Heart left ventricle (tissue), 16 donors: Measurements from ENCODE around the gene REELD1. TPM values are rescaled to one million over a fixed set of nuclear protein-coding genes. Genes with fewer than 3 reads are reported as not detected.

ENCODE experiments used
- ATAC-seq, 4 donors: fragments of 200-7000 bp; cut with Tn5 transposase; one replicate each; pipeline ENCODE4 v1.9.1; 2020 to 2022; ENCODE audit warnings: moderate library complexity in 4 of 4, mild to moderate bottlenecking in 3 of 4, moderate number of reproducible peaks in 1 of 4
- DNase-seq, 5 donors: peaks; one replicate each; pipeline ENCODE4 v3.0.0-alpha.2; 2020
- H3K27ac ChIP-seq, 12 donors: fragments of 200-600 bp; sonication (generic) in 4 of 12; one replicate each; pipeline versions ENCODE4 v1.5.0 to v1.8.0; 2016 to 2022; ENCODE audit warnings: mild to moderate bottlenecking in 2 of 12
- H3K27me3 ChIP-seq, 9 donors: fragments of 200-600 bp; sonication (generic) in 2 of 9; one replicate each; pipeline versions ENCODE4 v1.5.1 to v1.8.0; 2016 to 2022; ENCODE audit warnings: mild to moderate bottlenecking in 3 of 9
- H3K36me3 ChIP-seq, 9 donors: fragments of 200-600 bp; sonication (generic) in 2 of 9; one replicate each; pipeline versions ENCODE4 v1.5.0 to v1.8.0; 2018 to 2022; ENCODE audit warnings: mild to moderate bottlenecking in 2 of 9
- H3K4me1 ChIP-seq, 12 donors: fragments of 200-600 bp; sonication (generic) in 4 of 12; one replicate each; pipeline versions ENCODE4 v1.5.0 to v1.8.0; 2016 to 2022; ENCODE audit warnings: mild to moderate bottlenecking in 3 of 12
- H3K4me3 ChIP-seq, 12 donors: fragments of 200-600 bp; sonication (generic) in 4 of 12; one replicate each; pipeline versions ENCODE4 v1.5.0 to v1.8.0; 2017 to 2022; ENCODE audit warnings: mild to moderate bottlenecking in 9 of 12, moderate library complexity in 4 of 12
- H3K9me3 ChIP-seq, 12 donors: fragments of 200-600 bp; sonication (generic) in 4 of 12; one replicate each; pipeline versions ENCODE4 v1.5.0 to v1.8.0; 2016 to 2022; ENCODE audit warnings: mild to moderate bottlenecking in 1 of 12
- POLR2A ChIP-seq, 2 donors: fragments of 450-650 bp; IDR thresholded peaks; one replicate each; pipeline ENCODE4 v1.6.1; 2017; ENCODE audit warnings: antibody characterized with exemption in 2 of 2, mild to moderate bottlenecking in 2 of 2, moderate library complexity in 2 of 2
- WGBS, 4 donors: extraction: QIAGEN DNeasy Blood & Tissue Kit in 2 of 4; methylation state at CpG; one replicate each; pipeline versions ENCODE4 v1.1.5 to v1.1.7; 2013 to 2018; 5-methylcytosine and 5-hydroxymethylcytosine counted together
- intact Hi-C, 10 donors: fragments of 100-400 bp; cut with DNase I; formaldehyde crosslinking; loops; one replicate each; pipeline versions ENCODE4 v1.11.1 to v1.14.2; 2022
- polyA plus RNA-seq, 2 donors: library from polyadenylated mRNA; stranded (reverse); fragments of 200-250 nt; gene quantifications; one replicate each; pipeline ENCODE4 v1.2.3, GENCODE V29; 2013
- total RNA-seq, 9 donors: library from RNA; depleted of rRNA in 2 of 9; stranded (reverse); fragments of >200 nt in 2 of 9; fragmentation: NEBNext Ultra II Directional in 3 of 9; extraction: Animal tissue kit (Norgen Biotek cat#: 25700) in 3 of 9; gene quantifications; one replicate each; pipeline versions ENCODE4 v1.1.0 to v1.2.4, GENCODE V29; 2016 to 2023
- TF ChIP-seq, protein P1 (sequence below), 12 donors: fragments of 200-600 bp; sonication (generic) in 4 of 12; IDR thresholded peaks; one replicate each; pipeline versions ENCODE4 v1.5.0 to v1.8.0; 2018 to 2022; ENCODE audit warnings: antibody characterized with exemption in 12 of 12, mild to moderate bottlenecking in 5 of 12
- donor health status: ischemic (EF 13 %, LVEDD 7.1; RV severe dilation, severe dysfunction).
- donor health status: healthy with polysubstance abuse.
- donor health status: DM: no; HTN: yes; CAD: no.
- donor health status: DM: no; HTN: no; CAD: no.
- donor health status: ischemic (EF 25% LVEDD 6.9; RV normal size, moderate dysfunction).
- donor health status: ischemic (EF 25% LVEDD 5.7; RV mildly dilated, moderate dysfunction).
- donor health status: healthy.
- donor health status: DM: yes; HTN: yes; CAD: no.
- donor health status: ischemic (EF 35%, LVEDD 5.7; RV mildly dilated, moderate dysfunction).
- donor health status: nonischemic (EF 11% LVEDD 7.7; RV severe dilation, severe dysfunction).
- donor health status: DM: yes; HTN: yes; CAD: no.
- donor health status: PGD.
- donor health status: ischemic (EF 29% LVEDD 5.4; RV normal size, mild dysfunction).
- donor health status: nonischemic (EF 23%, LVEDD 6.1; RV moderate dilation, normal function).

The REELD1 gene
- total and polyA plus RNA-seq, 11 donors: 0.04 to 0.84 (median 0.21) TPM; not detected in 5

DNA sequence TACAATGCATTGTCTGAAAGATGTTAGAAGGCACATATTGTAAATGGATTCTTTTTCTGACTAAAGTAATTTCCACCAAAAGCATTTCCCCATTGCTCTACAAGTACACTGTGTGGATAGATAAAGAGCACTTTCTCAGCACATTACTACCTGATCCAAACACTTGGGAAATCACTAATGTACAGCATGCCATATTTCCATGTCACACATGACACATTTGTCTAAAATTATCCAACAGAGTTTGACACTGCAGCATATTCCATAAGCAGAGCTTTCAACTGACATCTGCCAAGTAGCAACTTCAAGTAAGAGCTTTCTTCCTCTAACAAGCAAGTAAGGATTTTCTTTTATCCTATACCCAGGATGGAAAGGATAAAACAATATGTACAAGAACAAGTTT is 49.5 kb downstream of the REELD1 start:
- TF ChIP-seq POLR2A (IDR thresholded peaks at IDR 0.05): no peak
- TF ChIP-seq, protein P1, sequence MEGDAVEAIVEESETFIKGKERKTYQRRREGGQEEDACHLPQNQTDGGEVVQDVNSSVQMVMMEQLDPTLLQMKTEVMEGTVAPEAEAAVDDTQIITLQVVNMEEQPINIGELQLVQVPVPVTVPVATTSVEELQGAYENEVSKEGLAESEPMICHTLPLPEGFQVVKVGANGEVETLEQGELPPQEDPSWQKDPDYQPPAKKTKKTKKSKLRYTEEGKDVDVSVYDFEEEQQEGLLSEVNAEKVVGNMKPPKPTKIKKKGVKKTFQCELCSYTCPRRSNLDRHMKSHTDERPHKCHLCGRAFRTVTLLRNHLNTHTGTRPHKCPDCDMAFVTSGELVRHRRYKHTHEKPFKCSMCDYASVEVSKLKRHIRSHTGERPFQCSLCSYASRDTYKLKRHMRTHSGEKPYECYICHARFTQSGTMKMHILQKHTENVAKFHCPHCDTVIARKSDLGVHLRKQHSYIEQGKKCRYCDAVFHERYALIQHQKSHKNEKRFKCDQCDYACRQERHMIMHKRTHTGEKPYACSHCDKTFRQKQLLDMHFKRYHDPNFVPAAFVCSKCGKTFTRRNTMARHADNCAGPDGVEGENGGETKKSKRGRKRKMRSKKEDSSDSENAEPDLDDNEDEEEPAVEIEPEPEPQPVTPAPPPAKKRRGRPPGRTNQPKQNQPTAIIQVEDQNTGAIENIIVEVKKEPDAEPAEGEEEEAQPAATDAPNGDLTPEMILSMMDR (IDR thresholded peaks at IDR 0.05): no peak
- ATAC-seq (no peak), DNase-seq (no peak)
- no peaks in the 10 kb centered on the region for H3K36me3 ChIP-seq
- no peaks in the 10 kb centered on the region for H3K9me3 ChIP-seq
- H3K4me1 ChIP-seq: peaks cover 0 to 8% (median 0%) of the 10 kb centered on the region in 12 donors
- H3K27me3 ChIP-seq: no peaks in the 10 kb centered on the region
- H3K27ac ChIP-seq: no peak overlapping the region
- intact Hi-C loops: no loop called here
- H3K4me3 ChIP-seq: no peak overlapping the region

DNA sequence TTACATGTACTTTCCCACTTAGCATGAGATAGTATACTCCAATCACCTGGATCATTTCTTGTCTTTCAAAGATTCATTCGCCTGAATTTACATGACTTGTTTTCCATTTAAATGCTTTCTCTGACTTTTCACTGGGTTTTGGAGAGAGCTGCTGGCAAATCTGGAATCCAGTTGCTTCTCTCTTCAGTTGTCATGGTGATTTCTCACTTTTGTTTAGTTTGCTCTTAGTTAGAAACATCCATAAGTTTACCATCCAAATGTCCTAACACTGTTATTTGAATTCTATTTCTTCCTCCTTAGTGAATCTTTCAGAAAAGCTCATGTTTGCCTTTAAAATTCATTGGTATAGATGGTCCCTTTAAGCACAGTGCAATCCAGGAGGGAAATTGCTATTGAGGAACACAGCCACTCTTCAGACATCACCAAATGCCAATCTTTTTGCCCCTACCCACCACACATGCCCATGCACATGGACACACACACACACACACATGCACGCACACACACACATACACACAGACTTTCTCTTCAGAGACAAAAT is 51.7 kb downstream of the REELD1 start:
- no peak for TF ChIP-seq POLR2A (IDR thresholded peaks at IDR 0.05)
- TF ChIP-seq, protein P1 (IDR thresholded peaks at IDR 0.05): no peak
- 94 to 97% (median 96%) methylated on average over 2 of the region's 2 CpGs for WGBS, 4 donors
- Histone ChIP-seq H3K4me3 (no peak overlapping the region), H3K27ac (no peak overlapping the region), H3K9me3 (no peaks in the 10 kb centered on the region), H3K4me1 (peaks cover 0 to 11% (median 0%) of the 10 kb centered on the region in 12 donors), H3K27me3 (no peaks in the 10 kb centered on the region), H3K36me3 (no peaks in the 10 kb centered on the region)
- ATAC-seq (no peak), DNase-seq (no peak)
- intact Hi-C loops: no loop called here

DNA sequence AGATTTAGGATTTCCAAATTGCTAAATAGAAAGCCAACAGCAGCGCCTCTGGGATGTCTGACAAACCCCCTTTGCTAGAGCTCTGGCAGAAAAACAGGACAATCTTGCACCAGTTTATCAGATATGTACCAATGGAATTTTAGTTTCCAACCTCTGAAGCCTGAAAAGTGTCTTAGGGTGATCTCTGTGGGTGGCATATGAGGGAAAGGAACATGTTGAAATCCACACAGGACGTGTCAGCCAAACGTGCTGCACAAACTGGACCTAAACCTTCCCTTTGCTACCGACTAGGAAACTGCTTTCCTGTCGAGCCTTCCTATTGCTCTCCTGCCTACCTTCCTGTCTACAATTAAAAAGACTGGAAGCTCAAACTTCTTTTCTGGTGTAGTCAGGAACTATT is 53.5 kb downstream of the REELD1 start:
- TF ChIP-seq, protein P1 (IDR thresholded peaks at IDR 0.05): no peak
- no peak for TF ChIP-seq POLR2A (IDR thresholded peaks at IDR 0.05)
- no peaks in the 10 kb centered on the region for H3K36me3 ChIP-seq
- H3K4me1 ChIP-seq: peaks cover 0 to 11% (median 0%) of the 10 kb centered on the region in 12 donors
- H3K27me3 ChIP-seq: no peaks in the 10 kb centered on the region
- intact Hi-C loops: no loop called here
- no peak for DNase-seq
- WGBS, 4 donors: 55 to 83% (median 65%) methylated on average over 5 of the region's 5 CpGs
- no peak for ATAC-seq
- H3K4me3 ChIP-seq: no peak overlapping the region
- no peak overlapping the region for H3K27ac ChIP-seq
- no peaks in the 10 kb centered on the region for H3K9me3 ChIP-seq

DNA sequence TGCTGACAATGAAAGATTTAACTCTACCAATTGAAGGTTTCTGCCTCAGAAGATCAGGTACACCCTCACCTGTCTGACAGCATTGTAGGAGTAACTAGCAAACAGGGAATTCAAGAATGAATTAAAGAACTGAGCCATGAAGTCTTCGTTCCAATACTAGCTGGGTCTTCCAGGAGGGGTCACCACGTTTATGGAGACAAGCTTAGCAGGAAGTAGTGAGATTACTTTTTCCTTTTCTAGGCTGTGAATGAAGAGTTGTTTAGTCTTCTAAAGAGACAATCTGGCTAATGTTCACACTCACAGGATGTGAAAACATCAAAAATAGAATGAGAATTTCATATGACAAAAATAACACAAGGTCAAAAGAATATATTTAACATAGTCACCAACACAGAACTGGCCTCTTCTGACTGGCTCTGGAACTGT is 54.9 kb downstream of the REELD1 start:
- H3K27me3 ChIP-seq: no peaks in the 10 kb centered on the region
- H3K36me3 ChIP-seq: no peaks in the 10 kb centered on the region
- H3K4me1 ChIP-seq: peaks cover 0 to 11% (median 0%) of the 10 kb centered on the region in 12 donors
- DNase-seq (no peak), ATAC-seq (no peak)
- WGBS, 4 donors: 41 to 62% (median 54%) methylated on average over 2 of the region's 2 CpGs
- TF ChIP-seq POLR2A (IDR thresholded peaks at IDR 0.05): no peak
- TF ChIP-seq, protein P1 (IDR thresholded peaks at IDR 0.05): no peak
- H3K9me3 ChIP-seq: no peaks in the 10 kb centered on the region
- H3K4me3 ChIP-seq: no peak overlapping the region
- intact Hi-C loops: no loop called here
- no peak overlapping the region for H3K27ac ChIP-seq
